ENCODE measurements around the gene NAT8L.

NAT8L gene

GRCh38 chr4:2071252-2071911, 12.3 kb downstream of the NAT8L start:
- H3K4me2 ChIP-seq (ENCODE audit: low read depth, low read length, poor library complexity, severe bottlenecking), result no peak overlapping the region
- no peaks in the 10 kb centered on the region; the same call in 1 of the 2 replicates for H4K20me1 ChIP-seq (ENCODE audit: low read depth, low read length)
- no peak overlapping the region for H3K27ac ChIP-seq (ENCODE audit: low read depth, low read length)
- no peak overlapping the region for H3K4me3 ChIP-seq (ENCODE audit: insufficient read depth, low read length, poor library complexity, severe bottlenecking)
- no peaks in the 10 kb centered on the region for H3F3A ChIP-seq (ENCODE audit: insufficient read depth)
- H2AFZ ChIP-seq (ENCODE audit: low read depth, low read length, severe bottlenecking), result no peak overlapping the region
- no peaks in the 10 kb centered on the region for H3K27me3 ChIP-seq (ENCODE audit: low read length)
- TF ChIP-seq CTCF (IDR thresholded peaks at IDR 0.05; ENCODE audit: insufficient read depth, low read length, poor library complexity, severe bottlenecking) (no peak), EZH2phosphoT487 (conservative IDR thresholded peaks at IDR 0.05; ENCODE audit: low read length) (no peak)
- H3K9ac ChIP-seq (ENCODE audit: low read length), result no peak overlapping the region
- no peaks in the 10 kb centered on the region for H3K9me2 ChIP-seq (replicated peaks; ENCODE audit: insufficient read depth, low read length)
- H3K79me2 ChIP-seq (ENCODE audit: insufficient read depth, low read length), result no peaks in the 10 kb centered on the region
- no peaks in the 10 kb centered on the region for H3K9me3 ChIP-seq (ENCODE audit: insufficient read depth, low read length)
- no peaks in the 10 kb centered on the region for H3K36me3 ChIP-seq (ENCODE audit: low read length)

- H3K9ac ChIP-seq (ENCODE audit: low read length), result no peak overlapping the region
These were observed 13.1 kb downstream of the NAT8L start for GRCh38 chr4:2071912-2072867.

More at GRCh38 chr4:2071912-2072867, 13.1 kb downstream of the NAT8L start:
- TF ChIP-seq EZH2phosphoT487 (conservative IDR thresholded peaks at IDR 0.05; ENCODE audit: low read length) (no peak), CTCF (IDR thresholded peaks at IDR 0.05; ENCODE audit: insufficient read depth, low read length, poor library complexity, severe bottlenecking) (no peak)
- no peaks in the 10 kb centered on the region for H3K9me3 ChIP-seq (ENCODE audit: insufficient read depth, low read length)
- H2AFZ ChIP-seq (ENCODE audit: low read depth, low read length, severe bottlenecking), result no peak overlapping the region
- H3K27me3 ChIP-seq (ENCODE audit: low read length), result no peaks in the 10 kb centered on the region
- H3K4me3 ChIP-seq (ENCODE audit: insufficient read depth, low read length, poor library complexity, severe bottlenecking), result no peak overlapping the region
- H3K79me2 ChIP-seq (ENCODE audit: insufficient read depth, low read length), result no peaks in the 10 kb centered on the region
- H3K27ac ChIP-seq (ENCODE audit: low read depth, low read length), result no peak overlapping the region
- no peaks in the 10 kb centered on the region for H3K36me3 ChIP-seq (ENCODE audit: low read length)
- H3F3A ChIP-seq (ENCODE audit: insufficient read depth), result no peaks in the 10 kb centered on the region
- H3K4me2 ChIP-seq (ENCODE audit: low read depth, low read length, poor library complexity, severe bottlenecking), result no peak overlapping the region
- no peaks in the 10 kb centered on the region for H3K9me2 ChIP-seq (replicated peaks; ENCODE audit: insufficient read depth, low read length)
- no peaks in the 10 kb centered on the region; the same call in 1 of the 2 replicates for H4K20me1 ChIP-seq (ENCODE audit: low read depth, low read length)

Measured in SU-DHL-6 (cell line).